ENCODE measurements around the gene SPATS2L.

The SPATS2L gene

DNA sequence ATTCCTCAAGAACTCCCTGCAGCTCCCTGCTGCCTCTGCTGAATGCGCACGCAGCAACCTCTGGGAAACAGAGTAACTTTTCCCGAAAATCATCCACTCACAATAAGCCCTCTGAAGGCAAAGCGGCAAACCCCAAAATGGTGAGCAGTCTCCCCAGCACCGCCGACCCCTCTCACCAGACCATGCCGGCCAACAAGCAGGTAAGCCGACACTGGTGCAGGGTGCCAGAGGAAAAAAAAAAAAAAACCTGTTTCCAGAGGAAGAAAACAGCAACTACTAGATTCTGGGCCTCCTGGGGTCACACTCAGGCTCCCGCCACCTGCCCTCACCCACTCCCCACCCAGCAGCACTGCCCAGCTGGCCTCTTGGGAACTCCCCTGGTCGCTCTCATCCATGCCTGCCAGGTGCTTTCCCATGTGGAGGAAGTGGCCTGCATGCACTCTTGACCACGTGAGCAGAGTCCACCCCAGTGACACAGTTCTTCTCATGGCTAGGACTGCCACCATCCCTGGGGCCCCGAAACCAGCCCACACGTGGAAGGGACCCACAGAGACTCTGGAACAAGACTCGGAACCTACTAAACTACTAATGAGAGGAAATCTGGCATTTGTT is 166.5 kb downstream of the SPATS2L start:
- ATAC-seq, result no peak

DNA sequence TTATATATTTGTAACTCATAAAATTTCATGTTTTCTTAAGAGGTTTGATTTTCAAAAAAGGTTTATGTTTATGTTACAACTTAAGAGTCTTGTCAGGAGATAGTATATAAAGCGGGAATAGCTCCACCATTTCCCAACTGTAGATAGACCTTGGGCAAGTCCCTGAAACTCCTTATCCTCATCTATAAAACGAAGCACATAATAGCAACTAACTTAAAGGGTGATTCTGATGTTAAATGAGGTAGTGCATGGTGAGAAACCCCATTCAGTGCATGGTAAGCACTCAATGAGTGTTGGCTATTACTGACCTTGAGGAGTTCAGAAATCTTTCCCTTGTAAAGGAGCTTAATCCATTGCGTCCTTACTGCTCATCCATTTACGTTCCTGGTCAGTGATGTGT is 169.3 kb downstream of the SPATS2L start:
- no peak for ATAC-seq

- no peak for ATAC-seq
These were observed 170.3 kb downstream of the SPATS2L start for GRCh38 chr2:200476836-200477235.

DNA sequence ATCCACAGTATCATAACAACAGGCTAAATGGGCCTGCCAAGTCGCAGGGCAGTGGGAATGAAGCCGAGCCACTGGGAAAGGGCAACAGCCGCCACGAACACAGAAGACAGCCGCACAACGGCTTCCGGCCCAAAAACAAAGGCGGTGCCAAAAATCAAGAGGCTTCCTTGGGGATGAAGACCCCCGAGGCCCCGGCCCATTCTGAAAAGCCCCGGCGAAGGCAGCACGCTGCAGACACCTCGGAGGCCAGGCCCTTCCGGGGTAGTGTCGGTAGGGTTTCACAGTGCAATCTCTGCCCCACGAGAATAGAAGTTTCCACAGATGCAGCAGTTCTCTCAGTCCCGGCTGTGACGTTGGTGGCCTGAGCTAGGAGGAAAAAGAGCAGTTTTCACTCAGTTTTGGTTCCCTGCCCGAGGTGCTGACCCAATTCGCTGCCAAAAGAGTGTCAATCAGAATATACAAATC is 171.2 kb downstream of the SPATS2L start:
- ATAC-seq, result no peak

- ATAC-seq, result peak; percentile 34 to 50
These were observed 173.3 kb downstream of the SPATS2L start for GRCh38 chr2:200479692-200480265.

GRCh38 chr2:200482194-200482593 is 175.7 kb downstream of the SPATS2L start:
- no peak for ATAC-seq

GRCh38 chr2:200483729-200484198 is 177.3 kb downstream of the SPATS2L start:
- ATAC-seq, result no peak

- ATAC-seq, result no peak
These were observed 178.4 kb downstream of the SPATS2L start for GRCh38 chr2:200484934-200485333.

- no peak for ATAC-seq
These were observed 180.0 kb downstream of the SPATS2L start for GRCh38 chr2:200486529-200486928.

- no peak for ATAC-seq
These were observed 181.7 kb downstream of the SPATS2L start for GRCh38 chr2:200488169-200488568.

- no peak for ATAC-seq
These were observed 183.5 kb downstream of the SPATS2L start for GRCh38 chr2:200490001-200490400.

GRCh38 chr2:200492656-200493055 is 186.2 kb downstream of the SPATS2L start:
- ATAC-seq, result no peak

DNA sequence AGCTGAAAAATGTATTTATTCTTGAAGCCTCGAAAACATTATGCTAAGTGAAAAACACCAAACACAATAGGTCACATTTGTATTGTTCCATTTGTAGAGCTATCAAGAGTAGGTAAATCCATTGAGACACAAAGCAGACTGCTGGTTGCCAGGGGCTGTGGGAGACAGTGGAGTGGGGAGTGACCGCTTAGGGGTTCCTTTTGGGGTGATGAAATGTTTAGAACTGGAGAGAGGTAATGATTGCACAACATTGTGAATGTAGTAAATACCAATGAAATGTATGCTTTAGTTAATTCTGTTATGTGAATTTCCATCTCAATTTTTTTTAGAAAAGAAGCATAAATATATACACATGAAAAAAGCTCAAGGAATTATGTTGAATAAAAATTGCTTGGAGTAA is 187.6 kb downstream of the SPATS2L start:
- ATAC-seq, result no peak

GRCh38 chr2:200496696-200497095 is 190.2 kb downstream of the SPATS2L start:
- no peak for ATAC-seq

DNA sequence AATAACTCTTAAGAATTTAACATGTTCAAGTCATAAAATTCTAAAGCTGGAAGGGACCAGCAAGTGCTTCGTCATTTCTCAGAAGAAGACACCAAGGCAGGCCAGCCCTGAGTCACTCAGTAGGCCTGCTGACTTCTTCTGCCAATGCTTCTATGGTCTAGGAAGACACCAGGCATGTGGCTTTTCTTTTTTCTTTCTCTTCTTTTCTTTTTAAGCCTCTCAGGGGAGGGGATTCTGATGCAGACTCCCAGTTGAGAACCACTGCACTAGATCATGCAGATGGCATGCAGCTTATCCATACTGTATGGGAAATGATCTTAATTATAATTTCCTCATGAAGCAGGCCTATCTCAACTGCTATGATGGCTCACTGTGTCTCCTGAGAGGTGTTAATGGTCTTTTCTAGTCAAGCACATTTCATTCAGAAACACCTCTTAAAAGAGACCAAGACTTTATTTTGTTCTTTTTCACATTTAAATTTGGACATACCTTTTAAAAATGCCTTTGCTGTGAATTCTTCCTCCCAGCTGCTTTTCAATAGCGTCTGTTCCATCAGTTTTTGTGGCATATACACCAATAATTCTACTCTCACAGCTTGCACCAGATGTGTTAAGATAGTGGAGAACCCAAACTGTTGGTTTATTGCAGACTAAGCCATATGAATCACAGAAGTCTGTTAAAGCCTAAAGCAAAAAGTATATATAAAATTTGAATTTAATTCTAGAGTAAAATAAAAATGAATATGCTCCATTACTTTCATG is 192.1 kb downstream of the SPATS2L start:
- ATAC-seq, result no peak

DNA sequence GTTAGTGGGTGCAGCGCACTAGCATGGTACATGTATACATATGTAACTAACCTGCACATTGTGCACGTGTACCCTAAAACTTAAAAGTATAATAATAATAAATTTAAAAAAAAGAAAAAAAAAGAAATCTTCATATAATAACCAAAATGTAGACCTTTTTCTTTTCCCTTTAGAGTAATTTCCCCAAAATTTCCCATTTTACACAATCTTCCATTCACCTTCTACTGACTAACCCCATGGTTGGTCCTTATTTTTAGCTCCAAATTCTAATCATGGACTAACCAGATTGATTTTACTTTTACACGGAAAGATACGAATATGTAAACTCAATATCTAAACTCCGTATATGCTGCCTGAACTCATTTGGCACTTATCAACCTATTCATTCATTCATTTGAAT is 195.7 kb downstream of the SPATS2L start:
- no peak for ATAC-seq

DNA sequence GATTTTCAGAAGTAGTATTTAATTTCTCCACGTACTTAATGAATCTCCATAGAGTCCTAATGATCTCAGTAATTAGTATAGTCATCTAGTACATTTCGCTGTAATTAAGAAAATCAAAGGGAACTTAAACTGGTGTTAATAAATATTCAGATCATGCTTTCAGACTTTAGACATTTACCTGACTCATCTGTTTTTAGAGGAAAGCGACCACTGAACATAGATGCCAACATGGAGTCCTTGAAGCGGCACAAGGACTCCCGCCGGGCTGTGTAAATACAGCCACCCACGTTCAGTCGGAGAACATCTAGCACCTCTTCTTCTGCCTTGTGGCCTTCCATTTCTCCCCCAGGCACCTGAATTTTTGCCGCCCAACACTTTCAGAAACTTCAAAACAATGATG is 200.2 kb downstream of the SPATS2L start:
- no peak for ATAC-seq

- no peak for ATAC-seq
These were observed 200.7 kb downstream of the SPATS2L start for GRCh38 chr2:200507179-200507578.

GRCh38 chr2:200509235-200509611 is 202.7 kb downstream of the SPATS2L start:
- no peak for ATAC-seq

GRCh38 chr2:200509612-200510433 is 203.3 kb downstream of the SPATS2L start, which contains the start of gene KCTD18:
Gene KCTD18 (minus strand): TSS chr2:200510068. CDS start chr2:200507016, 3,052 bp downstream.
- ATAC-seq, result peak; percentile 97

GRCh38 chr2:200515155-200515554 is 208.7 kb downstream of the SPATS2L start:
- ATAC-seq, result no peak

GRCh38 chr2:200523158-200523557 is 216.7 kb downstream of the SPATS2L start:
- no peak for ATAC-seq

- no peak for ATAC-seq
These were observed 217.1 kb downstream of the SPATS2L start for GRCh38 chr2:200523604-200524003.

Data from activated CD4-positive, CD25-positive, alpha-beta regulatory T cell treated with anti-CD3 and anti-CD28 coated beads, Interleukin-2, amount 50 U/mL, for 24 hours (primary cell).